ENCODE data around the gene CLECL1.
"Not testable (repeated sequence)": the region's sequence is repeated elsewhere in the genome, so short reads cannot be mapped to it uniquely, and the experiment has no call there.

Gene CLECL1

DNA sequence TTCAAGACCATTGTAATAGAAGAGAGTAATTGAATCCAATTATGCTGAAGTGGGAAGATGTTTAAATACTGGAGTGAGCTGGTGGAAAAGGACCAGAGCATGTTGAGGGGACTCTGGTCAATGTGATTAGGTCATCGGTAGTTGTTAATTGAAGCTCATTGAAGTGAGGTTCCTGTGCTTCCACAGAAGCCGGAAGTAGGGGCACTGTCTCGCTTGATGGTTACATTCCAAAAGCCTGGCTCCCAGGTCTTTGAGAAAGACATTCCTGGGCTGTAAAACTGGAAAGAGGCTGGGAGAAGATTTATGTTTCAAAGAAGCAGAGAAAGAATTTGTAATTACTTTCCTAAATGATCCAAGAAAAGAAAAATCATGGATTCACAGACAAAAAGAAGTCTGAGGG is 12.3 kb upstream of the CLECL1 start:
- Histone ChIP-seq H3K9me3 (ENCODE audit: severe bottlenecking) (no peaks in the 10 kb centered on the region), H3K27ac (ENCODE audit: poor library complexity, severe bottlenecking) (no peak overlapping the region), H3K4me3 (ENCODE audit: severe bottlenecking) (no peak overlapping the region), H3K27me3 (ENCODE audit: insufficient read depth, poor library complexity, severe bottlenecking) (no peaks in the 10 kb centered on the region), H3K4me1 (ENCODE audit: insufficient read depth, poor library complexity, severe bottlenecking) (no peaks in the 10 kb centered on the region), H3K36me3 (ENCODE audit: low read depth) (no peaks in the 10 kb centered on the region)
- TF ChIP-seq, protein P1, sequence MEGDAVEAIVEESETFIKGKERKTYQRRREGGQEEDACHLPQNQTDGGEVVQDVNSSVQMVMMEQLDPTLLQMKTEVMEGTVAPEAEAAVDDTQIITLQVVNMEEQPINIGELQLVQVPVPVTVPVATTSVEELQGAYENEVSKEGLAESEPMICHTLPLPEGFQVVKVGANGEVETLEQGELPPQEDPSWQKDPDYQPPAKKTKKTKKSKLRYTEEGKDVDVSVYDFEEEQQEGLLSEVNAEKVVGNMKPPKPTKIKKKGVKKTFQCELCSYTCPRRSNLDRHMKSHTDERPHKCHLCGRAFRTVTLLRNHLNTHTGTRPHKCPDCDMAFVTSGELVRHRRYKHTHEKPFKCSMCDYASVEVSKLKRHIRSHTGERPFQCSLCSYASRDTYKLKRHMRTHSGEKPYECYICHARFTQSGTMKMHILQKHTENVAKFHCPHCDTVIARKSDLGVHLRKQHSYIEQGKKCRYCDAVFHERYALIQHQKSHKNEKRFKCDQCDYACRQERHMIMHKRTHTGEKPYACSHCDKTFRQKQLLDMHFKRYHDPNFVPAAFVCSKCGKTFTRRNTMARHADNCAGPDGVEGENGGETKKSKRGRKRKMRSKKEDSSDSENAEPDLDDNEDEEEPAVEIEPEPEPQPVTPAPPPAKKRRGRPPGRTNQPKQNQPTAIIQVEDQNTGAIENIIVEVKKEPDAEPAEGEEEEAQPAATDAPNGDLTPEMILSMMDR (IDR thresholded peaks at IDR 0.05; ENCODE audit: poor library complexity, severe bottlenecking): no peak
- ATAC-seq (ENCODE audit: low read depth) (no peak), DNase-seq (ENCODE audit: low spot score) (no peak)

- no peaks in the 10 kb centered on the region for H3K4me1 ChIP-seq (ENCODE audit: insufficient read depth, poor library complexity, severe bottlenecking)
- TF ChIP-seq, protein P1 (IDR thresholded peaks at IDR 0.05; ENCODE audit: poor library complexity, severe bottlenecking): no peak
- DNase-seq (ENCODE audit: low spot score): no peak
- H3K4me3 ChIP-seq (ENCODE audit: severe bottlenecking): no peak overlapping the region
- H3K27me3 ChIP-seq (ENCODE audit: insufficient read depth, poor library complexity, severe bottlenecking): no peaks in the 10 kb centered on the region
- no peak overlapping the region for H3K27ac ChIP-seq (ENCODE audit: poor library complexity, severe bottlenecking)
- no peaks in the 10 kb centered on the region for H3K9me3 ChIP-seq (ENCODE audit: severe bottlenecking)
- no peaks in the 10 kb centered on the region for H3K36me3 ChIP-seq (ENCODE audit: low read depth)
- no peak for ATAC-seq (ENCODE audit: low read depth)
Measured at GRCh38 chr12:9742661-9743060, 9.8 kb upstream of the CLECL1 start.

DNA sequence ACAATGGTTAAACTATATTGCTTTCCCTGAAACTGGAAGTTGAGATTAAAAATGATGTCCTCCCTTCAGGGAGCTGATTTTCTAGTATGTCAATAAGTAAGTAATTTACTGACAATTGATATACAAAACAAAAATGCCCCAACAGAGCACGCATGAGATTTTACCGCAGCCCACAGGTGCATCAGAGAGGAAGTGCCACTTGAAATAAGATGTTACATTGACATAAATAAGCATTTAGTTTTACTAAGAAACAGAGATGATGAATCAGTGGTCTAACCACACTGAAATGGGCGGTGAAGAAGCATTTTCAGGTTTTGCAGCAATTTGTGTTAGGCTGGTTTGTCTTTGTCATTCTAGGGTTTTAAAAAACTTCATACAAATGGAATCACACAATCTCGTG is 8.8 kb upstream of the CLECL1 start:
- H3K4me3 ChIP-seq (ENCODE audit: severe bottlenecking): no peak overlapping the region
- DNase-seq (ENCODE audit: low spot score) (no peak), ATAC-seq (ENCODE audit: low read depth) (no peak)
- TF ChIP-seq, protein P1 (IDR thresholded peaks at IDR 0.05; ENCODE audit: poor library complexity, severe bottlenecking): no peak
- H3K36me3 ChIP-seq (ENCODE audit: low read depth): no peaks in the 10 kb centered on the region
- H3K27ac ChIP-seq (ENCODE audit: poor library complexity, severe bottlenecking): no peak overlapping the region
- H3K9me3 ChIP-seq (ENCODE audit: severe bottlenecking): no peaks in the 10 kb centered on the region
- no peaks in the 10 kb centered on the region for H3K27me3 ChIP-seq (ENCODE audit: insufficient read depth, poor library complexity, severe bottlenecking)
- no peaks in the 10 kb centered on the region for H3K4me1 ChIP-seq (ENCODE audit: insufficient read depth, poor library complexity, severe bottlenecking)

- peak overlapping the region; percentile 39 for H3K4me3 ChIP-seq (ENCODE audit: severe bottlenecking)
- no peaks in the 10 kb centered on the region for H3K27me3 ChIP-seq (ENCODE audit: insufficient read depth, poor library complexity, severe bottlenecking)
- DNase-seq (ENCODE audit: low spot score) (no peak), ATAC-seq (ENCODE audit: low read depth) (no peak; the same call in 2 of the 3 replicates)
- TF ChIP-seq, protein P1 (IDR thresholded peaks at IDR 0.05; ENCODE audit: poor library complexity, severe bottlenecking): no peak
- H3K36me3 ChIP-seq (ENCODE audit: low read depth): no peaks in the 10 kb centered on the region
- no peaks in the 10 kb centered on the region for H3K9me3 ChIP-seq (ENCODE audit: severe bottlenecking)
- no peaks in the 10 kb centered on the region for H3K4me1 ChIP-seq (ENCODE audit: insufficient read depth, poor library complexity, severe bottlenecking)
- no peak overlapping the region for H3K27ac ChIP-seq (ENCODE audit: poor library complexity, severe bottlenecking)
Measured at GRCh38 chr12:9740106-9740750, 7.3 kb upstream of the CLECL1 start.

DNA sequence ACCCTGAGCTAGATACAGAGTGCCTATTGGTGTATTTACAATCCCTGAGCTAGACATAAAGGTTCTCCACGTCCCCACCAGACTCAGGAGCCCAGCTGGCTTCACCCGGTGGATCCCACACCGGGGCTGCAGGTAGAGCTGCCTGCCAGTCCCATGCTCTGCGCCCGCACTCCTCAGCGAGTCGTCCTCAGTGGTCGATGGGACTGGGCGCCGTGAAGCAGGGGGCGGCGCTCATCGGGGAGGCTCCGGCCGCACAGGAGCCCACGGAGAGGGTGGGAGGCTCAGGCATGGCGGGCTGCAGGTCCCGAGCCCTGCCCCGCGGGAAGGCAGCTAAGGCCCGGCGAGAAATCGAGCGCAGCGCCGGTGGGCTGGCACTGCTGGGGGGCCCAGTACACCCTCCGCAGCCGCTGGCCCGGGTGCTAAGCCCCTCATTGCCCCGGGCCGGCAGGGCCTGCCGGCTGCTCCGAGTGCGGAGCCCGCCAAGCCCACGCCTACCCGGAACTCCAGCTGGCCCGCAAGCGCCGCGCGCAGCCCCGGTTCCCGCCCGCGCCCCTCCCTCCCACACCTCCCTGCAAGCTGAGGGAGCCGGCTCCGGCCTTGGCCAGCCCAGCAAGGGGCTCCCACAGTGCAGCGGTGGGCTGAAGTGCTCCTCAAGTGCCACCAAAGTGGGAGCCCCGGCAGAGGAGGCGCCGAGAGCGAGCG is 6.7 kb upstream of the CLECL1 start:
- not testable (repeated sequence) for H3K27me3 ChIP-seq (ENCODE audit: insufficient read depth, poor library complexity, severe bottlenecking); H3K4me1 ChIP-seq (ENCODE audit: insufficient read depth, poor library complexity, severe bottlenecking); H3K9me3 ChIP-seq (ENCODE audit: severe bottlenecking); H3K36me3 ChIP-seq (ENCODE audit: low read depth); DNase-seq (ENCODE audit: low spot score); ATAC-seq (ENCODE audit: low read depth); H3K27ac ChIP-seq (ENCODE audit: poor library complexity, severe bottlenecking)
- H3K4me3 ChIP-seq (ENCODE audit: severe bottlenecking): peak overlapping the region; percentile 39

GRCh38 chr12:9738905-9739304 is 6.0 kb upstream of the CLECL1 start:
- not testable (repeated sequence) for ATAC-seq (ENCODE audit: low read depth); H3K27me3 ChIP-seq (ENCODE audit: insufficient read depth, poor library complexity, severe bottlenecking); H3K4me1 ChIP-seq (ENCODE audit: insufficient read depth, poor library complexity, severe bottlenecking); H3K4me3 ChIP-seq (ENCODE audit: severe bottlenecking); H3K9me3 ChIP-seq (ENCODE audit: severe bottlenecking); H3K36me3 ChIP-seq (ENCODE audit: low read depth); H3K27ac ChIP-seq (ENCODE audit: poor library complexity, severe bottlenecking); DNase-seq (ENCODE audit: low spot score)

Data from RWPE2 (cell line).